ENCODE measurements around the gene CGB2. TPM values are rescaled to one million over a fixed set of nuclear protein-coding genes. Genes with fewer than 3 reads are reported as not detected.
"Not testable (repeated sequence)": the region's sequence is repeated elsewhere in the genome, so short reads cannot be mapped to it uniquely, and the experiment has no call there.

Gene CGB2
- total and polyA plus RNA-seq, 5 experiments from 2014 or later: not detected

GRCh38 chr19:49043548-49043947 lies 11.9 kb downstream of the CGB2 start, which contains the start of gene CGB5:
Gene CGB5 (plus strand): TSS chr19:49043848. CDS start chr19:49044210, 362 bp downstream.
- H3K27me3 Mint-ChIP-seq, ATAC-seq, H3K27ac Mint-ChIP-seq, H3K36me3 Mint-ChIP-seq, DNase-seq, POLR2A ChIA-PET, H3K4me1 Mint-ChIP-seq, H3K4me3 Mint-ChIP-seq, H3K9me3 Mint-ChIP-seq: not testable (repeated sequence)

DNA sequence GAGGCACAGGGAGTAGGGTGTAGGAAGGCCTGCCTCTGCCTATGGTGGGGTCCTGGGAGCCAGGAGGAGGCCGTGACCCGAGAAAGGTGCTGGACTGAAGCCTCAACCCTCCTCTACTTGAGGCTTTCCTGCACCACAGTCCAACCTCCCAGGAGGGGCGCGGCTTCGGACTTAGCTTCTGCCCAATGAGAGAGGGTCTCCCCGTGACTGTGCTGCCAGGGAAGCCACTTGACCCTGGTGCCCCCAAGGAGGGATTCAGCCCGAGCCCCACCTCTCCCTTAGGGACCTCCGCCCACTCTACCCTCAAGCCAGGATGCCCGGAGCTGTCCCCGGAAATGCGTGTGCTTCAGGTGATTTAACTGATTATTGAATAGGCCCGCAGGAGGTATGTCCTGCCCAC lies 17.3 kb downstream of the CGB2 start, which contains the start of gene CGB8:
Gene CGB8 (minus strand): TSS at position 101 of the 400 bp plus-strand sequence. CDS start 372 bp downstream, outside the sequence.
- peak within 1 kb of the TSS in 1 of 10 donors; percentile 51 for H3K4me3 Mint-ChIP-seq
- DNase-seq, H3K36me3 Mint-ChIP-seq, H3K9me3 Mint-ChIP-seq, ATAC-seq, H3K4me1 Mint-ChIP-seq, POLR2A ChIA-PET, H3K27me3 Mint-ChIP-seq: not testable (repeated sequence)
- H3K27ac Mint-ChIP-seq: peak within 1 kb of the TSS in 1 of 10 donors; percentile 33

- POLR2A ChIA-PET, ATAC-seq, H3K27me3 Mint-ChIP-seq, H3K27ac Mint-ChIP-seq, H3K4me1 Mint-ChIP-seq, H3K36me3 Mint-ChIP-seq, H3K4me3 Mint-ChIP-seq, DNase-seq, H3K9me3 Mint-ChIP-seq: not testable (repeated sequence)
Measured at GRCh38 chr19:49049834-49050233, 18.1 kb downstream of the CGB2 start.

GRCh38 chr19:49050376-49051033 lies 18.8 kb downstream of the CGB2 start:
- not testable (repeated sequence) for DNase-seq, H3K27ac Mint-ChIP-seq

DNA sequence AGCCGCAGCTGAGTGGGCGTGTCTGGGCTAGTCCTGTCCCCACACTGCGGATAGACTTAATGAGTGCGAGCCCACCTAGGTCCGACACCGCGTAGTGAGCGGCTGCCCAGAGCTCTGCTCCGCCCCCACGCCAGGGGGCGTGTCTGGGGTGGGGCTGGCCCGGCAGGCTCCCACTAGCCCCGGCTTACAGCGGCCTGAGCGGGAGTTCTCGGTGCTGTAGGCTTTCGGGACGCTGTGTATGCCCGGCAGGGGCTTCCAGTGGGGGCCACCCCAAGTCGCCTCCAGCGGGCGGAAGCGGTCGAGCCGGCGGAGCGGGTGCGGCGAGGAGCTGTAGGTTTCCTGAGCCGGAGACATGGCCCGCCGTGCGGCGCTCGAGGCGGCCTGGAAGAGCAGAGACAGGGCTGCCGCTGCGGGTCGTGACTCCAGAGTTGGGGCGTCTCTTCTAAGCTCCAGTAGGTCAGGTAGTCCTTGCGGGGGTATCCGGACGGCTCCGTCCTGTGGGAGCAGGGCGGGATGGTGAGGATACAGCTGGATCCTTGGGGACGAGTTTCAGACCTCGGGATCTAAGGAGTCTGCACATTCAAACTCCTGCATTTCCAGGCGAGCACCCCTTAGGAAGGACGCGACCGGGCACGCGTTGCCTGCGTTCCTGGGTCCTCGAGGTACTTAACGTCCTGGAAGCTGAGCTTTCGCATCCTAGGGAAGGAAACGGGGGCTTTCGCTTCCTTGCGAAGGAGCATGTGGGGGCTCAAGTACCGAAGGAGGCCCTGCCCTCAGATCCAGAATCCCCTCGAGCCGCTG lies 24.6 kb downstream of the CGB2 start:
- POLR2A ChIA-PET: interaction anchor here (0.7 to 1.0 kb wide), 2 partner anchors 63 to 75 kb away, joined by 3 read pairs; partner anchors contain the start of gene GYS1
- H3K27me3 Mint-ChIP-seq: peaks cover 14 to 37% (median 26%) of the 10 kb centered on the region in 5 donors

More at GRCh38 chr19:49050376-49051033, 18.8 kb downstream of the CGB2 start:
- POLR2A ChIA-PET, H3K4me3 Mint-ChIP-seq, ATAC-seq, H3K9me3 Mint-ChIP-seq, H3K27me3 Mint-ChIP-seq, H3K36me3 Mint-ChIP-seq, H3K4me1 Mint-ChIP-seq: not testable (repeated sequence)

DNA sequence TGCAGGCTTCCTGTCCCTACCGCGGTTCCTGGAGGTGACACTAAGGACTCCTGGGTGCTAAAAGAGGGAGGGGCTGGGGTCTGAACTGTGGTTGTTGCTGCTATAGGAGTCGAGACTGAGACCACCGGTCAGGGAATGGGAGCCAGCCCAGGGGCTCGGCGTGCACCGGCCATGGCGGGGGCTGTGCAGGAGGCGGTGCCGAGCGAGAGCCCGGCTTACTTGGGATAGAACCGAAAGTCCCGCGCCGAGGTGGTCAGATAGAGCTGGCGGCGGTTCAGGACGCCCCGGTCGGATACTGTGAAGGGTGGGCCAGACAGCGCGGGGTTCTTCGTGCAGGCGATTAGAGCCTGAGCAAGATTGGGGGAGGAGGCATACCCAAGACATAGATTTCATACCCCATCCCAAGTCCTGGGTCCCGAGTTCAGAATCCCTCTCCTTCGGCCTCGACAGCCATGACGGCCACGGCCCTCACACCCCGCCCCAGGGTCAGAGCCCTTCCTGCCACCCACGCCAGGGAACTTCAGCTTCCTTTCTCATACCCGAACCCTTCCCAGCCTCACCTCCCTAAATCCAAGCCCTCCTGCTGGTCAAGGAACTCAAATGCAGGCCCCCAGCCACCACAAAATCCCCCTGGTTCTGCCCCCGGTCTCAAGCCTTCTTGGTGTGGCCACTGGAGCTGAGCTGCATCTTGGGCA lies 25.4 kb downstream of the CGB2 start:
- H3K27ac Mint-ChIP-seq: peak overlapping the region in 3 of 10 donors; percentile 13 to 81 (median 28)
- peaks cover 14 to 40% (median 26%) of the 10 kb centered on the region in 5 donors for H3K27me3 Mint-ChIP-seq
- peak in 2 of 10 donors; percentile 3 to 15 for DNase-seq
- not testable (repeated sequence) for H3K9me3 Mint-ChIP-seq, H3K36me3 Mint-ChIP-seq
- ATAC-seq: peak; percentile 6 to 28
- peaks cover 9 to 27% (median 18%) of the 10 kb centered on the region in 4 donors for H3K4me1 Mint-ChIP-seq
- peak overlapping the region; percentile 78 to 95 (median 90) for H3K4me3 Mint-ChIP-seq
- POLR2A ChIA-PET: interaction anchor here (0.6 to 1.1 kb wide), 3 partner anchors 57 to 65 kb away, joined by 3 read pairs; partner anchors contain the start of genes GYS1 and LIN7B

More for the DNA sequence above, 24.6 kb downstream of the CGB2 start:
- peaks cover 9 to 27% (median 18%) of the 10 kb centered on the region in 4 donors for H3K4me1 Mint-ChIP-seq
- H3K9me3 Mint-ChIP-seq: no peaks in the 10 kb centered on the region
- peak; percentile 16 to 72 (median 49) for DNase-seq
- H3K36me3 Mint-ChIP-seq: no peaks in the 10 kb centered on the region
- peak overlapping the region in 1 of 10 donors; percentile 11 for H3K27ac Mint-ChIP-seq
- H3K4me3 Mint-ChIP-seq: peak overlapping the region; percentile 78 to 95 (median 90)
- peak; percentile 77 to 78 for ATAC-seq

DNA sequence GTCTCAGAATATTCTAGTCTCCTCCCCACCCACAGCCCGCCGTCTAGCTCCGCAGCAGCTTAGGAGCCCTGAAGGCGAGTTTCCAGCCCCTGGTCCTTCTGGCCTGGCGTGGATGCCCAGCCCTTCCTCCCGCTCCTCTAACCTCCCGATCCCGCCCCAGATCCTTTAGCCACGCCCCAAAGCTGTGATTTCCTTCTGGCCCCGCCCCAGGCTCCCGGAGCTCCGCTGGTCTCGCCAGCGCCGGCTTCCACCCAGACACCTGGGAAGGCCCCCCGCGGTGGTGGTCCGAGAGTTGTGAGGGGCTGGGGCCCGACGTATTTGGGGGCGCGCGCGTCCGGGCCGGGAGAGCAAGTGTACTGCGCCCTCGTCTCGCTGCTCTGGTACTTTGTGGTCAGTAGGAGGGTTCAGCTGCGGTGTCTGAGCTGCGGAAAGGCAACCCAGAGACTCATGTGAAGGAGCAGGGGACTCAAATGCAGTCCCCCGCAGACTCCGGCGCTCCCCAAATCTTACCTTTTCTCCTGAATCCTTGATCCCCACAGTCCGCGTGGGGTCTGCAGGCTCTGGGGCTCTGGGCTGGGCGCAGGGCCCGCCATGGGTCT lies 26.0 kb downstream of the CGB2 start, which contains the start of gene CGB7:
Gene CGB7 (minus strand): TSS at position 114 of the 599 bp plus-strand sequence. CDS start 2,374 bp downstream, outside the sequence.
- ATAC-seq: peak; percentile 38 to 51
- Mint-ChIP-seq H3K4me1 (peaks cover 9 to 27% (median 18%) of the 10 kb centered on the region in 4 donors), H3K9me3 (no peaks in the 10 kb centered on the region), H3K36me3 (no peaks in the 10 kb centered on the region), H3K27me3 (peaks cover 14 to 40% (median 26%) of the 10 kb centered on the region in 5 donors), H3K27ac (peak within 1 kb of the TSS in 5 of 10 donors; percentile 13 to 81 (median 38)), H3K4me3 (peak within 1 kb of the TSS; percentile 78 to 95 (median 90))
- POLR2A ChIA-PET: interaction anchor here (0.6 to 1.1 kb wide), 3 partner anchors 56 to 428 kb away, joined by 3 to 5 read pairs (median 3); partner anchors contain the start of gene LIN7B
- DNase-seq: peak in 5 of 10 donors; percentile 16 to 51 (median 32)

DNA sequence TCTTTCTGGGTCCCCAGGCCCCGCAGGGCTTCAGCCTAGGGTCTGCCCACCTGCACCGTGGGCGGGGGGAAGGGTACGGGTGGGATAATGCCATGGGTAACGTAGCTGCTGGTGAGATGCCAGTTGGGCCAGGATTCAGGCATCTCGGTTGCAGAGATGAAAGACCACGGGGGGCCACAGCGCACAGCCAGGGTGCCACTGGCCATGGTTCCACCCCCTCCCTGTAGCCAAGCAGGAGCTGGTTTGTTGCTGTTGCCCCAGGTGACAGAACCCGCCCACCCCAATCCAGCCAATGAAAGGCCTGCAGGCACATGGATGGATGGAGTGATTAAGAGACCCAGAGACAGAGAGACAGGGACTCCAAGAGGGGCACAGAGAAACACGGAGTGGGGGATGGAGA lies 26.9 kb downstream of the CGB2 start:
- DNase-seq (peak in 1 of 10 donors; percentile 13), ATAC-seq (no peak)
- peak overlapping the region in 7 of 10 donors; percentile 10 to 95 (median 84) for H3K4me3 Mint-ChIP-seq
- H3K4me1 Mint-ChIP-seq: peaks cover 9 to 27% (median 18%) of the 10 kb centered on the region in 4 donors
- POLR2A ChIA-PET: interaction anchor here (0.5 to 1.1 kb wide), 2 partner anchors 56 to 619 kb away, joined by 3 read pairs; partner anchors contain the start of genes LIN7B and PRMT1
- no peaks in the 10 kb centered on the region for H3K9me3 Mint-ChIP-seq
- H3K36me3 Mint-ChIP-seq: no peaks in the 10 kb centered on the region
- no peak overlapping the region for H3K27ac Mint-ChIP-seq
- H3K27me3 Mint-ChIP-seq: peaks cover 14 to 46% (median 29%) of the 10 kb centered on the region in 5 donors

DNA sequence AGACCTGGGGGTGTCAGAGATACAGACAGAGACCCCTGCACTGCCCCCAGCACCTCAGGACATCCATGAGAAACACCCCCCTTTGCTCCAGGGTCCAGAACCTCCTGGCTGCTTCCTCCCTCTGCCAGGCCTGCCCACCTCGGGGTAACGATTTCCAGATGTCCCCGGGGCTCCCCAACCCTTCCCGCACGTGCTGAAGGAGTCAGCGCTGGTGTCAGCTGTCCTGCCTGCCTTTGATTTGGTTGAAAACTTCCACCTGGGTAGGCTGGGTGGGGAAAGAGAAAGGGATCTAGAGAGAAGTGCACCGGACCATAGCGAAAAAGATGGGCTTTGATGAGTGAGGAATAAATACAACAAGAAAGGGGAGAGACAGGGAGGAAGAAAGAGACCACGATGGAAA lies 27.4 kb downstream of the CGB2 start:
- POLR2A ChIA-PET: interaction anchor here (0.5 kb wide), 1 partner anchor 618 kb away, joined by 3 read pairs; the partner anchor contains the start of gene PRMT1
- Mint-ChIP-seq H3K27me3 (peaks cover 14 to 51% (median 30%) of the 10 kb centered on the region in 5 donors), H3K9me3 (no peaks in the 10 kb centered on the region), H3K27ac (no peak overlapping the region), H3K4me3 (peak overlapping the region in 5 of 10 donors; percentile 10 to 75 (median 50)), H3K36me3 (no peaks in the 10 kb centered on the region), H3K4me1 (peaks cover 9 to 27% (median 18%) of the 10 kb centered on the region in 4 donors)
- ATAC-seq (no peak), DNase-seq (no peak)

GRCh38 chr19:49061000-49061399 lies 29.3 kb downstream of the CGB2 start:
- no peak overlapping the region for H3K27ac Mint-ChIP-seq
- H3K9me3 Mint-ChIP-seq: no peaks in the 10 kb centered on the region
- H3K4me1 Mint-ChIP-seq: peaks cover 9 to 26% (median 20%) of the 10 kb centered on the region in 4 donors
- no peak for ATAC-seq
- no peaks in the 10 kb centered on the region for H3K36me3 Mint-ChIP-seq
- H3K27me3 Mint-ChIP-seq: peaks cover 18 to 64% (median 37%) of the 10 kb centered on the region in 5 donors
- no peak for DNase-seq
- no peak overlapping the region for H3K4me3 Mint-ChIP-seq
- POLR2A ChIA-PET: no interaction called here

DNA sequence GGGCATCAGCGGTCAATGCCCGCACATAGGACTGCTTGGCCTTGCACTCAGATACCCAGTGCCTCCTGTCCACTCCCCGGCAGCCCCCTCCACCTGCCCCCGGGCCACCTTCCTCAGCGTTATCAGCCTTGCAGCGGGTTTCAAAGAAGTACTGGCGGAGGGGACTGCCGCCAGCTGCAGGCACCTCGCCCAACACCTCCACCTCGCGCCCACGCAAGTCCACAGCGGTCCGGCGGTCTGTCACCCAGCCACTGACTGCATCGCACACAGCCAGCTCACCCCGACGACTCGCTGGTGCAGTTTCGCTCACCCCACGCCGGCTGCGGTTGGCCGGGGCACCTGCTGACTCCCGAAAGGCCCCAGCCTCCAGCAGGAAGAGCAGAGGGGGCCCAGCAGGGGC lies 29.8 kb downstream of the CGB2 start:
- H3K27me3 Mint-ChIP-seq: peaks cover 18 to 68% (median 41%) of the 10 kb centered on the region in 5 donors
- no peaks in the 10 kb centered on the region for H3K9me3 Mint-ChIP-seq
- ATAC-seq (no peak), DNase-seq (no peak)
- H3K4me1 Mint-ChIP-seq: peaks cover 9 to 21% (median 19%) of the 10 kb centered on the region in 4 donors
- POLR2A ChIA-PET: no interaction called here
- no peak overlapping the region for H3K4me3 Mint-ChIP-seq
- H3K27ac Mint-ChIP-seq: no peak overlapping the region
- no peaks in the 10 kb centered on the region for H3K36me3 Mint-ChIP-seq

Data from naive thymus-derived CD8-positive, alpha-beta T cell (primary cell).